ENCODE measurements around the gene CDC45.

The CDC45 gene

DNA sequence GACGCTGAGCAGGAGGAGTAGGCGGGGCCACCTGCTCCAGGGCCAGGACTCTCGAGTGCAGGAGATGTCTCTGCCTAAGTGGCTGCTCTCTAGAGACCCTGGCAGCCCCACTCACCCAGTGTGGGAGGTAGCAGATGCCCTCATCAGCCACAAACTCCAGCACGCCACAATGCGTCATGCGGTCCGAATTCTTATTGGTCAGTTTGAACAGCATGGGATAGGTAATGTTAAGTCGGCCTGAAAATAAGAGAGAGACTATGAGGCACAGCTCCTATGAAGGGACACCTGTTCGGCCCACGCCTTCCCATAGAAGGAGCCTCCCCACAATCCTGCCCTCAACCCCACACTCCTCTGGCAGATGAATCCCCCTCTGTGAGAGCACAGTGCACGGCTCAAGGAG is 8.1 kb upstream of the CDC45 start:
- no peak for DNase-seq

DNA sequence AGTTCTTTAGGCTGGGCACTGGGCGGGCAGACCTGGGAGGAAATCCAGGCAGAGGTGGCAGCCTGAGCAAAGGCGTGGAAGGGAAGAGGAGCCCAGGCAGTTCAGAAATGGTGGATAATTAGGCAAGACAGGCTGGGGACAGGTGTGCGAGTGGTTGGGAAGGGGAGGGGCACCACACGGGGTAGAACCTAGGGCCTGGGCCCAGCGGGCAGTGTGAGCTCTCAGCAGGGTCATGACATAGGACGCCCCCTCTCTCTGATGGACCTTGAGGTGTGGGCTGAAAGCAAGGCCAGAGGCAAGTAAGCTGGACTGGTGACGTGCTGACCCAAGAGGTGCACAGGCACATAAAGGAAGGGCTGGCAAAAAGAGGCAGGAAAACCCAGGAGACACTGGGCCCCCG is 7.5 kb upstream of the CDC45 start:
- no peak for DNase-seq

DNA sequence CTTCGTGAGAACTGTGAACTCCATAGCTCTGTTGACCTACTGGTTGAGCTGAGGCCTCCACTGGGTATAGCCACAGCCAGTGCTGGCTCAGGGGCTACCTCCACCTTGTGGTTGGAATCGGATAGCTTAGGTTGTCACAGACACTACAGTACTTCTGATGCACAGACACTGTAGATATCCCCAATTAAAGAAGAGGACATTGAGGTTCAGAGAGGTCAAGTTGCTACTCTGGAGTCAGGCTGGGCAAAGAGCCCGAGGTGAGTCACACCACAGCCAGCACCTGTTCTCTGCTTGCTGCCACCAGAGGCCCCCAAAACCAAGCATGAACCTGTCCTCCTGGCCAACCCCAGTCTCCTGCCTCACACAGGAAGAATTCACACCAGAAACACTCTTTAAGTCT is 6.1 kb upstream of the CDC45 start:
- DNase-seq: no peak

DNA sequence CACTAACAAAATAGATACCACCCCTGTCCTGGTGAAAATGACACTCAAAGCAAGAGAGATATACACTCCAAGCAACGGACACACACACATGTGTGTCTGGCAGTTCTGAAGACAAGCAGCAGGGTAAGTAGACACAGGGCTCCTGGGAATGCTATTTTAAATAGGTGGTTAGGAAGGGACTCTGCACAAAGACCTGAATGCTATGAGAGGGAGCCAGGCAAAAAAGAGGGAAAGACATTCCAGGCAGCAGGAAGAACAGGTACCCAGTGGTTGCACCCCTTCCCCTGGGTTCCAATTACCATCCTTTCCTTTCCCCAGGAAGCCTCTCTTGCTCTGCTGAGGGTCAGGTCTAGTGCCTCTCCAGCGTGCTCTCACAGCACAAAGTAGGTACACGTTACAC is 3.7 kb upstream of the CDC45 start:
- no peak for DNase-seq

DNA sequence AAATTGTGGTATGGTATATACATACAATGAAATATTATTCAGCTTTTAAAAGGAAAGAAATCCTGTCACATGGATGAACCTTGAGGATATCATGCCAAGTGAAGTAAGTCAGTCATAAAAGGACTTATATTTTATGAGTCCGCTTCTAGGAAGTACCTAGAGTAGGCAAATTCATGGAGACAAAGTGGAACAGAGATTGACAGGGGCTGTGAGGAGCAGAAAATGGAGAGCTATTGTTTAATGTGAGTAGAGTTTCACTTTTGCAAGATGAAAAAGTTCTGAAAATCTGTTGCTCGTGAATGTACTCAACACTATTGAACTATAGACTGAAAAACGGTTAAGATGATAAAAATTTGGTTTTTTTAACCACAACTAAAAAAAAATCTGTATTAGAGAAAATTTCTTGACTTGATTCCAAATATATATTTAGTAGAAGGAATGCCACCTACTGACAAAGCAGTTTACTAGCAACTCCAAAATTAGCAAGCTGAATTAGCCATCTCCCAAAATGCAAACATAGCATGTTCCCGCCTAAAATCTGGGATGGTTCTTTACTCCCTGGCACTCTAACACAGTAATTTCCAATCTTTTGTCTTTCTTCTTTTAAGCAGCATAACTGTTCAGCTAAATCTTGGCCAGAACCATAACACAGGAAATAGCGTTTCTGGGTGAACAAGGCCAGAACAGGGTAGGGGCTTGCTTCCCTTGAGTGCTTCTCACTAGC is 2.2 kb upstream of the CDC45 start:
- DNase-seq: no peak

DNA sequence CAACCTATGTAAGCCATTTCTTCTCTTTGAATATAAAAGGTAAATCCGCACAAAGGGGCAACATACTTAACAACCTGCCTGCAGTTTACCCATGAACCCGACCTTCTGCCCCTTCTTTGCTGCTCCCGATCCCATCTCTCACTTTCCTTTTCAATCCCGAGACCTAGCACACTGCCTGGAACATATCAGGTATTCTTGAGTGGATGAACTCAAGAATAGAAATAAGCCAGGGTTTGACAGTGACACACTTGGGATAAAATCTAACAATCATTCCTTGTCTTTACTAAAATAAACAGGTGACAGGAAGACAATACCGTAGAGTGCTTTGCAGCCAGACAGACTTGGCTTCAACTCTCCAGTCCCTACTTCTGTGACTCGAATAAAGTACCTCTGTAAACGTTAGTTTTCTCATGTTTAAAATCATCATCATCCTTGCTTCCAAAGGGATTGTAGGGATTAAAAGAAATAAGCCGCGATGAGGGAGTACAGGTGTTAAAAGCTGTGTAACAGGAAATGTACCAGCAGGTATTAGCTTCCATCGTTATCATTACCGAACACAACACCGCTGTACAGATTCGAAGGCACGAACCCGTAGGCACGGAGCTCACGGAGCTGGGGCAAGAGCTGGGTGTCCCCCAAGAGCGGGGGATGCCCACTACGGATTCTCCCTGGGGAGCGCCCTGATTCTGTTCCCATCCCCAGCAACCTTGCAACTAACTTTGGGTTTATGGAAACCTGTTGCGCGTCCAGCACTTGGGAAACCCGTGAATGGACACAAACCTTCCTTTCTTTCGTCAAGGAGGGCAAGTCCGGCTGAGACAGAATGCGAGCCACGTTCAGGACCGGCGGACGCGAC is 1.4 kb upstream of the CDC45 start:
- peak; percentile 16 for DNase-seq

DNA sequence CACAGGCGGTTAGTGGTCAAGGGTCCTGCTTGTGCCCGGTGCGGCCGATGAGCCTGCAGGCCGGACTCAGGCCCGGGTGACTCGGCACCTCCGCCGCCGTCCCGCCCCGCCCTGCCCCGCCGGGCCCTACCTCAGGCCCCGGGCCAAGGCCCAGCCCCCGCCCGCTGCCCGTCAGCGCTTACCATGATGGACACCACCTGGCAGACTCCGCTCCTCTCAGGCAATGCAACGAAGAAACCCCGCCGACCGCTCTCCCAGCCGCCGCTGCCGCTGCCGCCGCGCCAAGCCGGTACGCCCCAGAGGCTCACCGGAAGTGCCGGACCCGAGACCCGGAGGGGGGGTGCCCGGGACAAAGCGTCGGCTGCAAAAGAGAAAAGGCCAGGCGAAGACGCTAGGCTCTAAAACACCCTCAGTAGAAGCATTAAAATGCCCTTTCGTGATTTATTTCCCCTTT is 792 bp upstream of the CDC45 start, which contains the start of gene UFD1:
Gene UFD1 (minus strand): TSS at position 293 of the 454 bp plus-strand sequence. CDS start 108 bp downstream, at position 185.
- DNase-seq: peak; percentile 85

DNA sequence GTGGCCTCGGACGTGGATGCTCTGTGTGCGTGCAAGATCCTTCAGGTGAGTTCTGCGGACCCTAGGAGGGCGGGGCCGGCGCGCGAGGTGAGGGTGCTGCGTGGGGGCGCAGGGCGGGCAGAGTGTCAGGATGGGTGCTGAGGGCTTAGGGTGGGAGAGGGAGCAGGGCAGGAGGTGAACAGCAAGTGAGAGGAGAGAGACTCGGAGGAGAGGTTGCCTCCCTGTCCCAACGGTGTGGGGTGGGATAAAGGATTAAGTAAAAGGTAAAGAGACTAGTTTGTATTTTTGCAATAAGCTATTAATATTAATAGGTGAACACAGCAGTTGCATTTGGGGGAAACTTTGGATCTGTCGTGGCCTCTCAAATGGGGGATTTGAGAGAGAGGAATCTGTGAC is 451 bp downstream of the CDC45 start:
- no peak for DNase-seq

DNA sequence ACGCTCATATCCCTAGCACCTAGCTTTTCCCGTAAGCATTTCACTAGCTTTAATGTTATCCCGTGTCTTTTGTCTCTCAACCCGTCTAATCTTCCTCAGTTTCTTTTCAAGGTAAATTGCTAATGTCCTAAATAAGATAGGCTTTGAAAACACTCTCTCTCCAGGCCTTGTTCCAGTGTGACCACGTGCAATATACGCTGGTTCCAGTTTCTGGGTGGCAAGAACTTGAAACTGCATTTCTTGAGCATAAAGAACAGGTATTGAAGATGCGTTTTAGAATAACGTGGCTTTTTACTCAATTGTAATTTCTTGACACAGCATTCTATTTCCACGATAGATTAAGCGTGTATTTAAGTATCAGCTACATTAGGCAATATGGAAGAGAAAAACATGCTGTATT is 1.1 kb downstream of the CDC45 start:
- no peak for DNase-seq

DNA sequence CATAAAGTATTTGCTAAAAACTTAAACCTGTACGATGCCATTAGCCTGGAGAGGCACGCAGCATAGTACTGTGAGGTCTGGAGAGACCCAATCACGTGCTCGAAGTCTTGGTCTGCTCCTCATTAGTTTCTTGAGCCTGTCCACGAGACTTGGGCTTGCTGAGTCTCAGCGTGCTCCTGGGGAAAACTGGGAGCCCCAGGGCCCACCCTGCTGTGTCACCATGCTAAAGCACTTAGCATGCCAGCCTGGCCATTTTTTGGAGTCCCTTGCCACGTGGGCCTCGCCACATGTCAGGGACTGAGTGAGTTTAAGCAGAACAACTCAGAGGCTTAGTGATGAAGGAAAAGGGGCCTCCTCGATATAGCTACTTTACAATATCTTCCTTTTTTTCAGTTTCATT is 2.6 kb downstream of the CDC45 start:
- DNase-seq: no peak

DNA sequence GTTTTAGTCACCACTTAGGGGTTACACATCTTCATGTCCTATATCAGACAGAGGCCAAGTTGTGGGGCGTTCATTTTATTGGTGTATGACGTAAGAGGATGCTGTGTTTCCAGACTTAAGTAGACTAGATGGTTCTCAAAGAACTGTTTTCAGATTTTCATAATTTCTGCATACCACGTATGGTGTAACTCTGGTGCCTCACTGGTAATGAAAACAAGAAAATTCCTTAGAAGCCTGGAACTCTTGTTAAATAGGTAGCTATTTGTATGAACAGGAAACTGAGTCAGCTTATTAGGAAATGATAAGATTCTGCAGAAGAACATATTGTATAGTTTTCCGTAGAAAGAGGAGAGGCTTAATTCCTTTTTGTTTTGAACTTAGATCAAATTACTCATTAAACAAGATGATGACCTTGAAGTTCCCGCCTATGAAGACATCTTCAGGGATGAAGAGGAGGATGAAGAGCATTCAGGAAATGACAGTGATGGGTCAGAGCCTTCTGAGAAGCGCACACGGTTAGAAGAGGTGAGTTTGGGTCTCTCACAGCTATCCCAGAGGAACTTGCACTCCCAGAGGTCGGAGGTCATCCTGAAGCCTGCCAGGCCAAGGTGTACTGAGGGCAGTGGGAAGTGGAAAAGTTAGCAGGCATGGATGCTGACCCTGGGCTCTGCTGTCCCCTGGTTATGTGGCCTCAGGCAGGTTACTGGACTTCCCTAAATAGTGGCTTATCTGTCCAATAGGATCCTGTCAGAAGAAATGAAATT is 3.9 kb downstream of the CDC45 start:
- DNase-seq: no peak

DNA sequence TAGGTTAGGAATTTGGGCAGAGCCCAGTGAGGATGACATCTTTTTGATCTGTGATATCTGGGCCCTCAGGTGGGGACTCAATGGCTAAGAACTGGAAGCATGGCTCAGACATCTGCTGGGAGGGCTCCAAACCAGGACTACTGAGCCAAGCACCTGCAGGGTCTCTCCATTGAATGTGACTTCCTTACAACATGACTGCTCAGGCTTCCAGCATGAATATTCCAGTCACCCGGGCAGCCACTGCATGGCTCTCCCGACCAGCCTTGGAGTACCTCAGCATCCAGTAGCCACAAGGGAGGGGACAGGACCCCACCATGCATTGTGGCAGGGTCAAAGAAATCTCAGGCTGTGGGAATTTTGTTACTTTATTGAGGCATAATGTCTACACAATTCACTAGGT is 8.6 kb downstream of the CDC45 start:
- no peak for DNase-seq

DNA sequence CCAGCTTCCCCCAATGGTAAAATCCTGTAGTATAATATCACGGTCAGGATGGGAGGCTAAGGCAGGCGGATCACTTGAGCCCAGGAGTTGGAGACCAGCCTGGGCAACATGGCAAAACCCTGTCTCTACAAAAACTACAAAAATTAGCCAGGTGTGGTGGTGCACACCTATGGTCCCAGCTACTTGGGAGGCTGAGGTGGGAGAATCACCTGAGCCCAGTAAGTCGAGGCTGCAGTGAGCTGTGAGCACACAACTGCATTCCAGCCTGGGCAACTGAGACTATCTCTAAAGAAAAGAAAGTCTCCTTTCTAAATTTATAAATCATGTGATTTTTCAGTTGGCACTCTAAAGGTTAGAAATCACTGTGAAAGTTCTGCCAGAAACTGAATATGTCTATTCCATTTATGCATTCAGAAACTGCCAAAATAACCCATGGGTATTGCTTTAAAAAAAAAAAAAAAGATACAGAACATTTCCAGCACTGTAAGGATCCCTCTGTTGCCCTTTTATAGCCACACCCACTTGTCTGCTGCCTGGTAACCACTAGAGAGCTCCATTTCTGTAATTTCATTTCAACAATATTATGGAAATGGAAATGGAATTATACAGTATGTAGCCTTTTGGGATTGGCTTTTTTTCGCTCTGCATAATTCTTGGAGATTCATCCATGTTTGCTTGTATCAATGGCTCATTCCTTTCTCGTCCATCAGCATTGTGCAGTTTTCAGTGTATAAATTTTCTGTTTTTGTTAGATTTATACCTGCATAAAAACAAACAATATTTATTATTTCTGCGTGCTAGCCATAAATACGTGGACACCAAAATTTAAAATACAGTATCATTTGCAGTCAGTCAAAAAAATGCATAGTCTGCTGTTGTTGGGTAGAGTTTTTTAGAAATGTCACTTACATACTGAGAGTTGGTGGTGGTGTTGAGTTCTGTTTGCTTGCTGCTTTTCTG is 9.4 kb downstream of the CDC45 start:
- DNase-seq: no peak

DNA sequence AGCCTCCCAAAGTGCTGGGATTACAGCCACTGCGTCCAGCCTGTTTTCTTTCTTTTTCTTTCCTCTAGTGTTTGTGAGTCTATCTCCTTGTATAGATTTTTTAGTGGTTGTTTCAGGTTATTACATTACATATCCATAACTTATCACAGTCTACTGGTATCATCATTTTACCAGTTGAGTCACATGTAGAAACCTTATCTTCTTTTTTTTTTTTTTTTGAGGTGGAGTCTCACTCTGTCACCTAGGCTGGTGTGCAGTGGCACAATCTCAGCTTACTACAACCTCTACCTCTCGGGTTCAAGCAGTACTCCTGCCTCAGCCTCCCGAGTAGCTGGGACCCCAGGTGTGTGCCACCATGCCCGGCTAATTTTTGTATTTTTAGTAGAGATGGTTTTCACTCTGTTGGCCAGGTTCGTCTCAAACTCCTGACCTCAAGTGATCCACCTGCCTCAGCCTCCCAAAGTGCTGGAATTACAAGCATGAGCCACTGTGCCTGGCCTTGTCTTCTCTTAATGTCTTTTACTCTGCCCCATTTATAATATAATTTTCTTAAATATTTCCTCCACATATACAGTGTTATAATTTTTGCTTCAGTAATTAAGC is 11.0 kb downstream of the CDC45 start:
- no peak for DNase-seq

DNA sequence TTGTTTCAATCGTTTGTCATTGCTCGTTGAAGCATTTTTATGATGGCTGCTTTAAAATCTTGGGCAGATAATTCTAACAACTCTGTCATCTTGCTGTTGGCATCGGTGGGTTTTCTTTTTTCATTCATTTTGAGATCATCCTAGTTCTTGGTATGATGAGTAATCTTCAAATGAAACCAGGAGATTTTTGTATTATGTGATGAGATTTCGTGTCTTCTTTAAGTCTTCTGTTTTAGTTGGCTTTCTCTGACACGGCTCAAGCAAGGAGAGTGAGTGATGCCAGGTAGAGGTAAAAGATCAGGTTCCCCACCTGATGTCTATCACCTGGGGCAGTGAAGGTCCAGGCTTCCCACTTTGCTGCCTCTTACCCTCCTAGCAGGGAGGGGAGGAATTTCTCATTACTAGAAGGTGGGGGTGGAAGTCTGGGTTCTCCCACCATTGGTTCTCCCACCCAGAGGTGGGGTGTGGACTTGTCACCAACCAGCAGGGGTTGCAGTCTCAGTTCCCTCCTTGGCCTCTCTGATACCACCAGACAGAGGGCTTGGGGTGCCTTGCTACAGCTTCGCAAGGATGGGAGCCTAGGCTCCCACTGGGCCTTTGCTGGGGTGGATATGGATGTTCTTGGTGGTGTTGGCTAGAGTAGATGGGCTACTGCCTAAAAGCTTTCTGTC is 12.9 kb downstream of the CDC45 start:
- no peak for DNase-seq

DNA sequence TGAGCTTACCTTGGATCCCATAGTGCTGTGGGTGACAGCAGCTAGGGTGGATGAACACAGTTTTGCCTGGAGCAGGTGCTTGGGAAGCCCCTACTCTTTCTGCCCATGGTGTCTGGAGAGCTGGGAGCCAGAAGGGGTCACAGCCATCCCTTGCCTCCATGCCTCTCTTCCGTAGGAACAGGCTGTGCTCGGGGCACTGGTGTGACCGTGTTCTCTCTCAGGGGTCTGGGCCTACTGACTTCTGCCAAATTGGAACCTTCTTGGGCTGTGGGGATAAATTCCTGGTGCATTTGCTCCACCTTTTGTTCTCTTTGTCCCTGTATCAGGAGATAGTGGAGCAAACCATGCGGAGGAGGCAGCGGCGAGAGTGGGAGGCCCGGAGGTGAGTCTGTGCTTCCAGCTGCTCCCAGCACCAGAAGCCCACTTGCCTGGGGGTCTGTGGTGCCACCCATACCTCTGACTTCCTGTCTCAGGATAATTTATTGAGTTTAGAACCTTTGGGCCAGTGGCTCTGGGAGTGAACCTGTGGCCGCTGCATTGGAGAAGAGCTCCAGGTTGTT is 14.4 kb downstream of the CDC45 start:
- DNase-seq: no peak

DNA sequence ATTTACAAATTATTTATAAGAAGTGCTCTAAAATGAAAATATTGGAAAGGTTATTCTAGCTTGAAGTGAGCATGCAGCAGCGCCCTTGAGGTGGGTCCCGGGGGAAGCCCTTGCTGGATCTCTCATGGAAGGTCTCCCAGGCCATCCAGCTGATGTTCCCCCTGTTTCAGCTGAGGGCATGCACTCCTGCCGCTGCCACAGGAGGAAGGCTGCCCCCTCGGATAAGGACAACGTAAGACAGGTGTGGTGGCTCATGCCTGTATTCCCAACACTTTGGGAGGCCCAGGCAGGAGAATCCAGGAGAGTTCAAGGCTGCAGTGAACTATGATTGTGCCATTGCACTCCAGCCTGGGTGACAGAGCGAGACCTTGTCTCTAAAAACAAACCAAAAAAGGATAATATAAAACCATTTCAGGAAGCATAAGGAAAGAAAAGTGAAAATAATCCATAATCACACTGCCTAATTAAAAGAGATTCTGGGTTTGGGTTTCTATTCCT is 15.0 kb downstream of the CDC45 start:
- DNase-seq: no peak

DNA sequence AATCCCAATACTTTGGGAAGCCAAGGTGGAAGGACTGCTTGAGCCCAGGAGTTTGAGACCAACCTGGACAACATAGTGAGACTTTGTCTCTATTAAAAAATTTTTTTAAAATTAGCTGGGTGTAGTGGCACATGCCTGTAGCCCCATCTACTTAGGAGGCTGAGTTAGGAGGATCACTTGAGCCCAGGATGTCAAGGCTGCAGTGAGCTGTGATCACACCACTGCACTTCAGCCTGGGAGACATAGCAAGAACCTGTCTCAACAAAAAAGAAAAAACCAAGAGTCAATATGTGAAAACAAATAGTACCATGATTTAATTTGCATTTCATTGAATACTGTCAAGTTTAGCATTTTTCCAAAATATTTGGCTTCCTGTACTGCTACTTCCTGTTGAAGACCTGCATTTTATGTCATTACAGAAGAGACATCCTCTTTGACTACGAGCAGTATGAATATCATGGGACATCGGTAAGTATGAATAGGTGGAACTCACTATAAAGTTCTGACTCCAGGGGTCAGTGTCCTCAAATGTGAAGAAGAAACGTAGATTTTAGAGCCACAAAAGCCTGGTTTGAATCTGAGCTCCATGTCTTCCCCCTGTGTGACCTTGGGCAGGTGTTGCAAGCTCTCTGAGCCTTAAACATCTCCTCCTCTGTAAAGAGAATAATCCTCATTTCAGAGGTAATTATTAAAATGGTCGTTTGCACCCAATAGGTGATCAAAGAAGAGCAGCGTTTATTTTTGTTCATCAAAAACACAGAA is 16.0 kb downstream of the CDC45 start:
- no peak for DNase-seq

DNA sequence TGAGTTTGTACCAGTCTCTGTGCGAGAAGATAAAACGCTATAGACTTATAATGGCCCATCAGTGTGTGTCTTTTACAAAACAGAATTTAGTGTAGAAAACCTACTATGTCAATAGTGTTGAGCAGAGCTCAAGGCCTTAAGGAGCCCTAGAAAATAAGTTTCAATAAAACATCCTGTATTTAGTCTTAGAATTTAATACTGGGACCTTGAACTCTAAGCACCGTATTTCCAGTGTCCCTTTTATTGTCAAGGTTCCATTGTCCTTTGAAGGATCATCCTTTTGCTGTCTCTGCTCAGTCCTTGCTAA is 16.6 kb downstream of the CDC45 start:
- no peak for DNase-seq

DNA sequence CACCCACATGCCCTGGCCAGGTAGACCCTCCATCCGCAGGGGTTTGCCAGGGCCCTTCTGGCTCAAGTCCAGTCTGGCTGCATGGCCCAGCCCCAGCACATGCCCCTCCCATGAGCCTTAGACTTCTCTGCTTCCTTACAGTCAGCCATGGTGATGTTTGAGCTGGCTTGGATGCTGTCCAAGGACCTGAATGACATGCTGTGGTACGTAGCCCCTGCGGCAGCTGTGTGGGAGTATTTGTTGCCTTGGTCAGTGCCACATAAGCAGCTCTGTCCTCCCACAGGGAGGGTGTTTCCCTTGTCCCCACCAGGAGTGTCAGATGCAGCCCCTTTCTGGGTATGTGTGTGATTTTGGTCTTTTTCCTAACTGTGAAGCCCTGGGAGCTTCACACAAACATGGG is 17.5 kb downstream of the CDC45 start:
- peak; percentile 60 for DNase-seq

Data from kidney glomerular epithelial cell (primary cell).